K562 (cell line): ENCODE measurements around the gene PLAGL1. TPM values are rescaled to one million over a fixed set of nuclear protein-coding genes. Genes with fewer than 3 reads are reported as not detected.

Experiments used
- CHD2 ChIP-seq: IDR thresholded peaks from 2 replicates; pipeline ENCODE4 v1.6.1; 2011; ENCODE audit warnings: low read depth, low read length
- FOXK2 ChIP-seq, 2 experiments: fragments of 450-650 bp; IDR thresholded peaks in 1 of 2; conservative IDR thresholded peaks in 1 of 2; 2 replicates each; pipeline ENCODE4 v1.6.1; 2016; ENCODE audit warnings: low read depth in 2 of 2, mild to moderate bottlenecking in 1 of 2
- MGA ChIP-seq: fragments of 450-650 bp; IDR thresholded peaks from 2 replicates; pipeline ENCODE4 v1.6.1; 2016; ENCODE audit warnings: mild to moderate bottlenecking, moderate library complexity
- MIER1 ChIP-seq: fragments of 450-650 bp; IDR thresholded peaks from 2 replicates; pipeline ENCODE4 v1.6.1; 2016; ENCODE audit warnings: antibody characterized with exemption, mild to moderate bottlenecking, low read depth
- PTBP1 ChIP-seq: fragments of 200-400 bp; formaldehyde crosslinking; IDR thresholded peaks from 2 replicates; pipeline ENCODE4 v1.6.1; 2017; ENCODE audit warnings: low read depth, low read length
- RBM25 ChIP-seq: fragments of 200-400 bp; formaldehyde crosslinking; IDR thresholded peaks from 2 replicates; pipeline ENCODE4 v1.6.1; 2018; ENCODE audit warnings: low read length, low read depth, moderate library complexity; ENCODE audit not compliant: severe bottlenecking
- TEAD2 ChIP-seq: fragments of 450-650 bp; IDR thresholded peaks from 2 replicates; pipeline ENCODE4 v1.6.1; 2016; ENCODE audit warnings: missing genetic modification characterization, control low read depth, missing compliant biosample characterization
- ZNF584 ChIP-seq: fragments of 200-800 bp; sonication (Bioruptor generic); IDR thresholded peaks from 2 replicates; pipeline ENCODE4 v1.6.1; 2016; ENCODE audit warnings: low read depth, mild to moderate bottlenecking, missing genetic modification characterization, missing compliant biosample characterization
- ZNF586 ChIP-seq: fragments of 450-650 bp; formaldehyde crosslinking; conservative IDR thresholded peaks from 2 replicates; pipeline ENCODE4 v1.4.0; 2020; ENCODE audit warnings: mild to moderate bottlenecking, moderate library complexity
- polyA plus RNA-seq, 8 experiments: library from polyadenylated mRNA; depleted of rRNA in 4 of 8; stranded (reverse) in 5 of 8; unstranded in 3 of 8; fragments of >200 nt; fragmentation: Nextera tagmentation in 2 of 8; fragmentation: Illumina TruSeq in 1 of 8; extraction: Ambion mirVana in 2 of 8; extraction: Trizol in 1 of 8; gene quantifications; 2 replicates each; pipeline versions ENCODE4 v1.2.1 to v1.2.3, GENCODE V29; 2011 to 2014; ENCODE audit warnings: inconsistent platforms in 1 of 8, missing spikeins in 1 of 8
- total RNA-seq, 7 experiments: library from RNA; depleted of rRNA in 6 of 7; stranded (reverse); fragments of >200 nt in 6 of 7; fragmentation: Illumina TruSeq in 2 of 7; extraction: Trizol in 2 of 7; gene quantifications; 2 replicates each; pipeline versions ENCODE4 v1.2.1 to v1.2.3, GENCODE V29; 2011 to 2021; ENCODE audit warnings: low replicate concordance in 1 of 7
- TF ChIP-seq, protein P1 (sequence below), 2 experiments: IDR thresholded peaks in 1 of 2; conservative IDR thresholded peaks in 1 of 2; 2 replicates each; pipeline ENCODE4 v1.6.1; 2016; ENCODE audit warnings: low read depth in 2 of 2, mild to moderate bottlenecking in 1 of 2, missing compliant biosample characterization in 1 of 2, missing genetic modification characterization in 1 of 2, moderate library complexity in 1 of 2

The PLAGL1 gene
- total and polyA plus RNA-seq, 9 of the 15 experiments (the other 6 are each of a cell fraction or from before 2014, with no cell fraction given) = 4.9 to 29.6 (median 13.2) TPM

- TF ChIP-seq MGA = 0 out of 2 replicates have a peak, but pooled peaks have one; percentile 8
- TF ChIP-seq ZNF584 = no peak
- no peak for TF ChIP-seq CHD2
- TF ChIP-seq ZNF586 (CRISPR knock-in tag) = no peak
- TF ChIP-seq PTBP1 = peak; percentile 97
- TF ChIP-seq FOXK2 (conservative IDR thresholded peaks at IDR 0.05 in 1 of 2, IDR thresholded peaks at IDR 0.05 in 1 of 2; ENCODE audit: low read depth in 2 of 2) = 0 out of 4 replicates have a peak, but pooled peaks of 1 of the 2 experiments have one; percentile 14
- peak; percentile 98 for TF ChIP-seq MIER1
- peak; percentile 76 for TF ChIP-seq RBM25
- TF ChIP-seq, protein P1, sequence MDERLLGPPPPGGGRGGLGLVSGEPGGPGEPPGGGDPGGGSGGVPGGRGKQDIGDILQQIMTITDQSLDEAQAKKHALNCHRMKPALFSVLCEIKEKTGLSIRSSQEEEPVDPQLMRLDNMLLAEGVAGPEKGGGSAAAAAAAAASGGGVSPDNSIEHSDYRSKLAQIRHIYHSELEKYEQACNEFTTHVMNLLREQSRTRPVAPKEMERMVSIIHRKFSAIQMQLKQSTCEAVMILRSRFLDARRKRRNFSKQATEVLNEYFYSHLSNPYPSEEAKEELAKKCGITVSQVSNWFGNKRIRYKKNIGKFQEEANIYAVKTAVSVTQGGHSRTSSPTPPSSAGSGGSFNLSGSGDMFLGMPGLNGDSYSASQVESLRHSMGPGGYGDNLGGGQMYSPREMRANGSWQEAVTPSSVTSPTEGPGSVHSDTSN (CRISPR knock-in tag; IDR thresholded peaks at IDR 0.05; ENCODE audit: low read depth) = no peak
- TF ChIP-seq, protein P1 (tag; conservative IDR thresholded peaks at IDR 0.05; ENCODE audit: low read depth) = peak; percentile 38; the same call in 1 of the 2 replicates
- 0 out of 2 replicates have a peak, but pooled peaks have one; percentile 3 for TF ChIP-seq TEAD2 (tag)
Observed at GRCh38 chr6:143973097-143973966, 34.7 kb downstream of the PLAGL1 start (continued).
